HTERT RPE-1 (cell line): ENCODE data around the gene KRT16.
"Not testable (repeated sequence)": the region's sequence is repeated elsewhere in the genome, so short reads cannot be mapped to it uniquely, and the experiment has no call there.

Experiments used
- in situ Hi-C: fragments of 300-500 bp; cut with MboI; formaldehyde crosslinking; loops from 4 replicates; pipeline ENCODE4 v1.14.3; 2020; ENCODE audit warnings: low sequenced_read_pairs

Gene KRT16

GRCh38 chr17:41629316-41629715, 16.7 kb upstream of the KRT16 start:
- in situ Hi-C loops = no loop called here

- in situ Hi-C loops = not testable (repeated sequence)
Observed at GRCh38 chr17:41628621-41629255, 16.2 kb upstream of the KRT16 start.

GRCh38 chr17:41628073-41628370, 15.5 kb upstream of the KRT16 start:
- in situ Hi-C loops = not testable (repeated sequence)

GRCh38 chr17:41627316-41628072, 14.9 kb upstream of the KRT16 start:
- in situ Hi-C loops = no loop called here

GRCh38 chr17:41626914-41627295, 14.3 kb upstream of the KRT16 start:
- in situ Hi-C loops = not testable (repeated sequence)

GRCh38 chr17:41626028-41626913, 13.7 kb upstream of the KRT16 start:
- in situ Hi-C loops = not testable (repeated sequence)

- in situ Hi-C loops = no loop called here
Observed at GRCh38 chr17:41625602-41626001, 13.0 kb upstream of the KRT16 start.

- in situ Hi-C loops = no loop called here
Observed at GRCh38 chr17:41624208-41625101, 11.9 kb upstream of the KRT16 start, which contains the start of gene KRT17. Gene KRT17 (minus strand): TSS chr17:41624575. CDS start chr17:41624509, 66 bp downstream.

- in situ Hi-C loops = not testable (repeated sequence)
Observed at GRCh38 chr17:41623184-41623861, 10.8 kb upstream of the KRT16 start.

- in situ Hi-C loops = not testable (repeated sequence)
Observed at GRCh38 chr17:41622340-41623183, 10.0 kb upstream of the KRT16 start.

GRCh38 chr17:41621916-41622315, 9.3 kb upstream of the KRT16 start:
- in situ Hi-C loops = no loop called here

GRCh38 chr17:41621435-41621817, 8.9 kb upstream of the KRT16 start:
- in situ Hi-C loops = not testable (repeated sequence)

- in situ Hi-C loops = no loop called here
Observed at GRCh38 chr17:41620583-41621434, 8.2 kb upstream of the KRT16 start.

GRCh38 chr17:41619927-41620582, 7.5 kb upstream of the KRT16 start:
- in situ Hi-C loops = not testable (repeated sequence)

- in situ Hi-C loops = no loop called here
Observed at GRCh38 chr17:41619036-41619926, 6.7 kb upstream of the KRT16 start.

GRCh38 chr17:41618341-41619035, 5.9 kb upstream of the KRT16 start:
- in situ Hi-C loops = no loop called here
